Stimulated activated CD4-positive, alpha-beta T cell treated with anti-CD3 and anti-CD28 coated beads, Interleukin-4, amount 100 ng/mL, for 1 hour (primary cell): Measurements from ENCODE around the gene TICRR.
"Not testable (repeated sequence)": the region's sequence is repeated elsewhere in the genome, so short reads cannot be mapped to it uniquely, and the experiment has no call there.

Source experiments
- DNase-seq: peaks from one replicate; pipeline ENCODE4 v3.0.0-alpha.2; 2020

Gene TICRR

GRCh38 chr15:89566621-89567294, 8.5 kb upstream of the TICRR start:
- no peak for DNase-seq

- no peak for DNase-seq
Observed at GRCh38 chr15:89569090-89569745, 6.1 kb upstream of the TICRR start.

GRCh38 chr15:89575656-89576416, 567 bp downstream of the TICRR start:
- no peak for DNase-seq

- no peak for DNase-seq
Observed at GRCh38 chr15:89576417-89576773, 1.1 kb downstream of the TICRR start.

GRCh38 chr15:89577776-89578115, 2.5 kb downstream of the TICRR start:
- DNase-seq = no peak

- DNase-seq = no peak
Observed at GRCh38 chr15:89578146-89578545, 2.9 kb downstream of the TICRR start.

- not testable (repeated sequence) for DNase-seq
Observed at GRCh38 chr15:89580747-89581146, 5.5 kb downstream of the TICRR start.

GRCh38 chr15:89586651-89587050, 11.4 kb downstream of the TICRR start:
- no peak for DNase-seq

GRCh38 chr15:89587955-89588354, 12.7 kb downstream of the TICRR start:
- DNase-seq = no peak

- DNase-seq = no peak
Observed at GRCh38 chr15:89591834-89592233, 16.6 kb downstream of the TICRR start.

- DNase-seq = no peak
Observed at GRCh38 chr15:89593018-89593417, 17.7 kb downstream of the TICRR start.

GRCh38 chr15:89599021-89599420, 23.8 kb downstream of the TICRR start:
- no peak for DNase-seq

GRCh38 chr15:89611317-89611716, 36.0 kb downstream of the TICRR start:
- no peak for DNase-seq

- DNase-seq = no peak
Observed at GRCh38 chr15:89613031-89613430, 37.8 kb downstream of the TICRR start.

- DNase-seq = no peak
Observed at GRCh38 chr15:89614164-89614563, 38.9 kb downstream of the TICRR start.

- no peak for DNase-seq
Observed at GRCh38 chr15:89615135-89615534, 39.9 kb downstream of the TICRR start.

- DNase-seq = no peak
Observed at GRCh38 chr15:89616228-89616627, 41.0 kb downstream of the TICRR start.

GRCh38 chr15:89621547-89621946, 46.3 kb downstream of the TICRR start:
- no peak for DNase-seq

GRCh38 chr15:89623165-89623564, 47.9 kb downstream of the TICRR start:
- no peak for DNase-seq

GRCh38 chr15:89625716-89626115, 50.4 kb downstream of the TICRR start:
- DNase-seq = no peak

- DNase-seq = no peak
Observed at GRCh38 chr15:89627256-89627970, 52.1 kb downstream of the TICRR start.

- no peak for DNase-seq
Observed at GRCh38 chr15:89628301-89628700, 53.0 kb downstream of the TICRR start.
